SK-N-SH treated with all-trans-retinoic acid at 6 μM for 48 hours (cell line): ENCODE results near the gene CCDC187.

ENCODE experiments used
- BACH2 ChIP-seq: fragments of 250-450 bp; sonication (Bioruptor Pico); IDR thresholded peaks from 2 replicates; pipeline ENCODE4 v1.9.0; 2021; ENCODE audit warnings: mild to moderate bottlenecking, borderline replicate concordance
- CSDC2 ChIP-seq: fragments of 250-450 bp; sonication (Bioruptor Pico); IDR thresholded peaks from 2 replicates; pipeline ENCODE4 v1.5.0; 2020; ENCODE audit warnings: mild to moderate bottlenecking, moderate library complexity
- RARB ChIP-seq: fragments of 250-450 bp; sonication (Bioruptor Pico); IDR thresholded peaks from 2 replicates; pipeline ENCODE4 v1.8.0; 2021; ENCODE audit warnings: mild to moderate bottlenecking, moderate library complexity
- SNAI2 ChIP-seq: fragments of 250-450 bp; sonication (Bioruptor Pico); IDR thresholded peaks from 2 replicates; pipeline ENCODE4 v1.5.0; 2020; ENCODE audit warnings: mild to moderate bottlenecking, moderate library complexity
- TCF4 ChIP-seq: fragments of 250-450 bp; sonication (Bioruptor Pico); IDR thresholded peaks from 2 replicates; pipeline ENCODE4 v1.8.0; 2021; ENCODE audit warnings: mild to moderate bottlenecking, moderate library complexity, borderline replicate concordance
- ZFP3 ChIP-seq: fragments of 250-450 bp; sonication (Bioruptor Pico); IDR thresholded peaks from 2 replicates; pipeline ENCODE4 v1.5.0; 2020; ENCODE audit warnings: mild to moderate bottlenecking, moderate library complexity
- ZNF70 ChIP-seq: fragments of 450-650 bp; formaldehyde crosslinking; IDR thresholded peaks from 2 replicates; pipeline ENCODE4 v1.5.0; 2020; ENCODE audit warnings: mild to moderate bottlenecking, moderate library complexity
- TF ChIP-seq, protein P1 (sequence below): fragments of 250-450 bp; sonication (Bioruptor Pico); IDR thresholded peaks from 2 replicates; pipeline ENCODE4 v1.5.1; 2020; ENCODE audit warnings: low read depth, mild to moderate bottlenecking, moderate library complexity
- TF ChIP-seq, protein P2 (sequence below): fragments of 250-450 bp; sonication (Bioruptor Pico); IDR thresholded peaks from 2 replicates; pipeline ENCODE4 v1.8.0; 2020; ENCODE audit warnings: mild to moderate bottlenecking, moderate library complexity, borderline replicate concordance
- TF ChIP-seq, protein P3 (sequence below): fragments of 250-450 bp; sonication (Bioruptor Pico); IDR thresholded peaks from 2 replicates; pipeline ENCODE4 v1.5.0; 2020; ENCODE audit warnings: mild to moderate bottlenecking, moderate library complexity

DNA sequence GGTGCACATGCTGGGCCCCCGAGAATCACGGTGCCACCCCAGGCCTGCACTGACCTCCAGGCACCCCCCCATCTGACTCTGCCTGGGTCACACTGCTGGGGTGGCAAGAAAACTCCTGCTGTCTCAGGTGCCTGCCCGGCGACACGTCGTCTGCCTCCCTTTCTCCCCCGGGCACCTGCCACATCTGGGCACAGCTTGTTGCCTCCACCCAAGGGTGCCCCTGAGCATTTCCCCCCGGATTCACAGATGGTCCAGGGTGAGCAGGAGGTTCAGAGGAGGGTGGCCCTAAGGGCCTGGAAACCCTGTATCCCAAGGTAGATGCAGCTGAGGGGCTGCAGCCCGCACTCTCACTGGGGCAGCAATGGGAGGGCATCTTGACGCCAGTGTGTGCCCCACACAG, 43.4 kb downstream of the CCDC187 start:
- TF ChIP-seq, protein P1, sequence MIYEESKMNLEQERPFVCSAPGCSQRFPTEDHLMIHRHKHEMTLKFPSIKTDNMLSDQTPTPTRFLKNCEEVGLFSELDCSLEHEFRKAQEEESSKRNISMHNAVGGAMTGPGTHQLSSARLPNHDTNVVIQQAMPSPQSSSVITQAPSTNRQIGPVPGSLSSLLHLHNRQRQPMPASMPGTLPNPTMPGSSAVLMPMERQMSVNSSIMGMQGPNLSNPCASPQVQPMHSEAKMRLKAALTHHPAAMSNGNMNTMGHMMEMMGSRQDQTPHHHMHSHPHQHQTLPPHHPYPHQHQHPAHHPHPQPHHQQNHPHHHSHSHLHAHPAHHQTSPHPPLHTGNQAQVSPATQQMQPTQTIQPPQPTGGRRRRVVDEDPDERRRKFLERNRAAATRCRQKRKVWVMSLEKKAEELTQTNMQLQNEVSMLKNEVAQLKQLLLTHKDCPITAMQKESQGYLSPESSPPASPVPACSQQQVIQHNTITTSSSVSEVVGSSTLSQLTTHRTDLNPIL (CRISPR knock-in tag) = no peak
- TF ChIP-seq TCF4 (CRISPR knock-in tag) (no peak), BACH2 (no peak), ZFP3 (CRISPR knock-in tag) (no peak), RARB (CRISPR knock-in tag) (no peak), SNAI2 (CRISPR knock-in tag) (no peak), ZNF70 (CRISPR knock-in tag) (no peak), CSDC2 (CRISPR knock-in tag) (no peak)
- TF ChIP-seq, protein P2, sequence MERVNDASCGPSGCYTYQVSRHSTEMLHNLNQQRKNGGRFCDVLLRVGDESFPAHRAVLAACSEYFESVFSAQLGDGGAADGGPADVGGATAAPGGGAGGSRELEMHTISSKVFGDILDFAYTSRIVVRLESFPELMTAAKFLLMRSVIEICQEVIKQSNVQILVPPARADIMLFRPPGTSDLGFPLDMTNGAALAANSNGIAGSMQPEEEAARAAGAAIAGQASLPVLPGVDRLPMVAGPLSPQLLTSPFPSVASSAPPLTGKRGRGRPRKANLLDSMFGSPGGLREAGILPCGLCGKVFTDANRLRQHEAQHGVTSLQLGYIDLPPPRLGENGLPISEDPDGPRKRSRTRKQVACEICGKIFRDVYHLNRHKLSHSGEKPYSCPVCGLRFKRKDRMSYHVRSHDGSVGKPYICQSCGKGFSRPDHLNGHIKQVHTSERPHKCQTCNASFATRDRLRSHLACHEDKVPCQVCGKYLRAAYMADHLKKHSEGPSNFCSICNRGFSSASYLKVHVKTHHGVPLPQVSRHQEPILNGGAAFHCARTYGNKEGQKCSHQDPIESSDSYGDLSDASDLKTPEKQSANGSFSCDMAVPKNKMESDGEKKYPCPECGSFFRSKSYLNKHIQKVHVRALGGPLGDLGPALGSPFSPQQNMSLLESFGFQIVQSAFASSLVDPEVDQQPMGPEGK = no peak
- TF ChIP-seq, protein P3, sequence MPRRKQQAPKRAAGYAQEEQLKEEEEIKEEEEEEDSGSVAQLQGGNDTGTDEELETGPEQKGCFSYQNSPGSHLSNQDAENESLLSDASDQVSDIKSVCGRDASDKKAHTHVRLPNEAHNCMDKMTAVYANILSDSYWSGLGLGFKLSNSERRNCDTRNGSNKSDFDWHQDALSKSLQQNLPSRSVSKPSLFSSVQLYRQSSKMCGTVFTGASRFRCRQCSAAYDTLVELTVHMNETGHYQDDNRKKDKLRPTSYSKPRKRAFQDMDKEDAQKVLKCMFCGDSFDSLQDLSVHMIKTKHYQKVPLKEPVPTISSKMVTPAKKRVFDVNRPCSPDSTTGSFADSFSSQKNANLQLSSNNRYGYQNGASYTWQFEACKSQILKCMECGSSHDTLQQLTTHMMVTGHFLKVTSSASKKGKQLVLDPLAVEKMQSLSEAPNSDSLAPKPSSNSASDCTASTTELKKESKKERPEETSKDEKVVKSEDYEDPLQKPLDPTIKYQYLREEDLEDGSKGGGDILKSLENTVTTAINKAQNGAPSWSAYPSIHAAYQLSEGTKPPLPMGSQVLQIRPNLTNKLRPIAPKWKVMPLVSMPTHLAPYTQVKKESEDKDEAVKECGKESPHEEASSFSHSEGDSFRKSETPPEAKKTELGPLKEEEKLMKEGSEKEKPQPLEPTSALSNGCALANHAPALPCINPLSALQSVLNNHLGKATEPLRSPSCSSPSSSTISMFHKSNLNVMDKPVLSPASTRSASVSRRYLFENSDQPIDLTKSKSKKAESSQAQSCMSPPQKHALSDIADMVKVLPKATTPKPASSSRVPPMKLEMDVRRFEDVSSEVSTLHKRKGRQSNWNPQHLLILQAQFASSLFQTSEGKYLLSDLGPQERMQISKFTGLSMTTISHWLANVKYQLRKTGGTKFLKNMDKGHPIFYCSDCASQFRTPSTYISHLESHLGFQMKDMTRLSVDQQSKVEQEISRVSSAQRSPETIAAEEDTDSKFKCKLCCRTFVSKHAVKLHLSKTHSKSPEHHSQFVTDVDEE (CRISPR knock-in tag) = no peak
